ENCODE measurements around the gene ATP5PD. TPM values are rescaled to one million over a fixed set of nuclear protein-coding genes. Genes with fewer than 3 reads are reported as not detected.
A peak's percentile ranks its signal among the peaks of the same experiment; 100 is the strongest.

ATP5PD gene
- total and polyA plus RNA-seq, 2 of the 13 experiments (the other 11 are each of a cell fraction or from before 2014, with no cell fraction given), result 158 to 428 TPM

GRCh38 chr17:75046407-75047289 lies at the start of gene ATP5PD, which contains the start of gene KCTD2 (continued):
- TF ChIP-seq PRDM15 (CRISPR knock-in tag; IDR thresholded peaks at IDR 0.05) (no peak; the same call in 1 of the 2 replicates), POGK (CRISPR knock-in tag; conservative IDR thresholded peaks at IDR 0.05) (peak; percentile 74; the same call in 1 of the 2 replicates), FIP1L1 (IDR thresholded peaks at IDR 0.05; ENCODE audit: borderline replicate concordance, insufficient read depth, low read depth, low read length) (no peak), ZNF432 (CRISPR knock-in tag; IDR thresholded peaks at IDR 0.05; ENCODE audit: borderline replicate concordance) (no peak), REPIN1 (CRISPR knock-in tag; IDR thresholded peaks at IDR 0.05; ENCODE audit: borderline replicate concordance, low read depth) (peak; percentile 54; the same call in 1 of the 2 replicates), FUBP1 (CRISPR knock-in tag; IDR thresholded peaks at IDR 0.05; ENCODE audit: borderline replicate concordance) (no peak), ATF7 (IDR thresholded peaks at IDR 0.05) (no peak), ATF7 (CRISPR knock-in tag; IDR thresholded peaks at IDR 0.05) (peak; percentile 80; the same call in 1 of the 2 replicates), SSRP1 (CRISPR knock-in tag; IDR thresholded peaks at IDR 0.05) (peak; percentile 72; the same call in 1 of the 2 replicates), PLRG1 (conservative IDR thresholded peaks at IDR 0.05) (no peak), CENPBD1 (CRISPR knock-in tag; IDR thresholded peaks at IDR 0.05; ENCODE audit: borderline replicate concordance, low read depth) (no peak), ZNF563 (CRISPR knock-in tag; IDR thresholded peaks at IDR 0.05) (peak; percentile 83; the same call in 1 of the 2 replicates), ATAD3A (CRISPR knock-in tag; IDR thresholded peaks at IDR 0.05) (no peak), ZNF704 (CRISPR knock-in tag; IDR thresholded peaks at IDR 0.05; ENCODE audit: borderline replicate concordance) (no peak), IRX3 (CRISPR knock-in tag; IDR thresholded peaks at IDR 0.05; ENCODE audit: borderline replicate concordance, low read depth) (no peak), HINFP (CRISPR knock-in tag; IDR thresholded peaks at IDR 0.05; ENCODE audit: low read depth) (peak; percentile 27; the same call in 1 of the 2 replicates), ARNT (IDR thresholded peaks at IDR 0.05) (no peak)
